NCI-H1436 treated with DMSO at 0.1 percent for 48 hours (cell line): ENCODE results near the gene OLFM1.
"Not testable (repeated sequence)": the region's sequence is repeated elsewhere in the genome, so short reads cannot be mapped to it uniquely, and the experiment has no call there.

ENCODE experiments used
- DNase-seq: peaks from one replicate; lab custom pipeline; 2025; lab: John Stamatoyannopoulos, UW

Gene OLFM1

DNA sequence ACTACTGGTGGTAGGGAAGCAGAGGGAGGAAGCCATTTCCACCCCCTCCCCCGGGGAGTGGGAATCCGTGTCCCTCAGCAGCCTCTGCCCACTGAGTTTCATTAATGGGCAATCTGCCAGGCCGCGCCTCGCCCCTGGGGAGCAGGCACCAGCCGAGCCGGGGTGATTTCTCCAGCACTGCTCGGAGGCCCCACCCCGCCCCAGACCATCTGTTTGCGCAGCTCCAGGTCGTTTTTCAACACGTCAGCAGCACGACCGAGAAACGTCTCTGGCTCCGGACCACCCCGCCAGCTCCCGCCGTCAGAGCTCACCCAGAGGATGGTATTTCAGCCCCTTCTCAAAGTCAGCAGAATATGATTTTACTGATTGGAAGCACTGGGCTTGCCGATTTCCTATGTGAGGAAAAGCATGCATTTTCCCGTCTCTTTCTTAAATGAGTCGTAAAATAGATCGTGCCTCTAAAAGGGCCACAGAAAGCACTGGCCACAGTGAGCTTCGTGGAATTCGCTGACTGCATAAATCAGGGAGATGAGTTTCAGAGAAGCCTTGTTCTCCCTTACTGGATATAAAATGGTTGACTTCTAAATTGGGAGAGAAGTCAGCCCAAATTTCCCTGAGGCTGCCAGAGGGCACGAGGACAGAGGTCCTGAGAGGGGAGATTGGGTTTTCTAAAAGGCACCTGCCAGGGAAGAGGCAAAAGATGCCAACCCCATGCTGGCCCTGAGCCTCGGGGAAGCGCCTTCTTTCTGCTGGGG, 47.0 kb downstream of the OLFM1 start:
- DNase-seq: no peak

DNA sequence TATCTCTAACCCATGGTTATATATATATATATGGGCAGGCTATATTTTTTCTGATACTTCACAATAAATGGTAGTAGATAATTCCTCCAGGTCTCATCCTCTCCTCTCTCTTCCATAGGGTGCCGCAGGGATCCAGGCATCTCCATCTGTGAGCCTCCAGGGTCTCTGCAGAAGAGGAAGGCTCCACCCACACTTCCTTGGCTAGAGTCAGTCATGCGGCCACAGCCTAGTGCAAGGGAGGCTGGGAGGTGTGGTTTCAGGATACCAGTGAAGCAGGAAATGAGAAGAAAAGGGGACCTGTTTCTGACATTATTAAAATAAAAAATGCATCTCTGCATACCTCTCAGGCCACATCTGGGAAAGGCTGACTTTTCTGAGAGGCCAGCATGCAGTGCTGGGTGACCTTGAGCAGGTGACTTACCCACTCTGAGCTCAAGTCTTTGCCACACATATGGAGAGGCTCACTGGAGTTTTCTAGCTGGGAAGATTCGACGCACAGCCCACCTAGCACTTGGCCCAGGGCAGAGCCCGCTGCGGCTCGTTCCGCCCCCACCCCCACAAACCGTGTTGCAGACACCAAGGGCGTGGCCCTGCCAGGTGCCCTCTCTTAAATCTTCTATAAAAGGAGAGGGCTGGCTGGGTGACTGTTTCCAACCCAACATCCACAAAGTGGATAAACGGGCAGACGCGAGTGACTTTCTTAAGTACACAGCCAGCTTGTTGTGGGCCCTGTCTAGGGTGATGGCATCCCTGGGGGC, 47.9 kb downstream of the OLFM1 start:
- no peak for DNase-seq

- no peak for DNase-seq
Measured at GRCh38 chr9:135135929-135136315, 48.5 kb downstream of the OLFM1 start.

DNA sequence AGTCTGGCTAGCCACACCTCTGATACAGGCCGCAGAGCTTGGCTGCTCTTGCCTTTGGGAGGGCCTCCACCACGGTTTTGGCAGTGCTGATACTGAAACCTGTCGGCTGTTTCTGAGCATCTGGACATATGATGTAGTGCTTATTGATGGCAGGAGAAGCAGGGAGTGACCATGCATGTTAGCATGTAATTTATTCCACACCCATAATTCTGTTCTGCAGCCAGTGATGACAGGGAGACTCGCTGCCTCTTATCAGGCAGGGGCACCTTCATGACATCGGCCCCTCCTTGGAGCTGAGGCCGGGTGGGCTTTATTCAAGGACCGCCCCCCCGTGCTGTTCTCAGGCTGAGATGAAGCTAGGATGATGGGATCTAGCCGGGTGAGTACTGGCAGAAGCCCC, 49.0 kb downstream of the OLFM1 start:
- DNase-seq: no peak

GRCh38 chr9:135136991-135137832, 49.7 kb downstream of the OLFM1 start:
- DNase-seq: no peak

DNA sequence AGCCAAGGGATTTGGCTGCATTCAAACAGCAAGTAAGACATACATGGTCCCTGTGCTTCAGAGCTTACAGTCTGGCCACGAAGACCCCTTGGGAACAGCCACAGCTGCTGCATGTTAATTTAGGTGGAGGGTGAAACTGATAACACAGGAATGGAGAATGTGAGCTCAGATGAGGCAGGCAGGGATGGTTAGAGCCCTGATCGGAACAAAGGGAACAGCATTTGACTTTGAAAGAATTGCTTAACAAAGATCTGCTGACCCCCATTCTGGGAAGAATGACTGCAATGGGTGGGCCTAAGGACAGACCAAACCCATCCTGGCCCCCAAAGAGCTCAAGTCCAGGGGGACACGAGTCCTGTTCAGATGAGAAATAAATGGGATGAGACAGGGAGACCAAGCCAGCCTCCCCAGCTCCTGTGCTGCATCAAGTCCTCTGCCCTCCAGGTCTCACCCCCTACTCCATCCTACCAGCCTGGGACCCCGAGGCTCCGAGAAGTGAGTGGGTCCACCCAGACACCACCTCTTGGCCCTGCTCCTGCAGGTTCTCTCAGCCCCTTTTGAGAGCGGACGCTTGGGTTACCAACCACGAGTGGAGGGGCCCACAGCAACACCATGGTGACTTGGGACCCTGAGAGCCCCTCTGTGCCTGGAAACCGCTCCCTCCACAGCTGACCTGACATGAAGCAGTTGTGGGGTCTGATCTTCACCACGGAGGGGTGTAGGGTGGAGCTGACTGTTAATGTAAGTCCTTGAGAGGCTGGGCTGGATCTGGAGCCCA, 50.8 kb downstream of the OLFM1 start:
- DNase-seq: no peak

GRCh38 chr9:135139366-135139959, 52.0 kb downstream of the OLFM1 start:
- no peak for DNase-seq

DNA sequence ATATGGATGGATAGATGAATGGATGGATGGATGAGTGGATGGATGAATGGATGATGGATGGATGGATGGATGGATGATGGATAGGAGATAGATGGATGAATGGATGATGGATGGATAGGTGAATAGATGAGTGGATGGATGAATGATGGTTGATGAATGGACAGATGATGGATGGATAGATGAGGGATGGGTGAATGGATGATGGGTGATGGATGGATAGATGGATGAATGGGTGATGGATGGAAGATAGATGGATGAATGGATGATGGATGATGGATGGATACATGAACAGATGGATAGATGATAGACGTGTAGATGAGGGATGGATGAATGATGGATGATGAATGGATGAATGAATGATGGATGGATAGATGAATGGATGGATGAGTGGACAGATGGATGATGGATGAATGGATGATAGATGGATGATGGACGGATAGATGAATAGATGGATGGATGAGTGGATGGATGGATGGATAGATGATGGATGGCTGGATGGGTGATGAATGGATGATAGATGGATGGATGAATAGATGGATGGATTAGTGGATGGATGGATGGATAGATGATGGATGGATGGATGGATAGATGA, 53.8 kb downstream of the OLFM1 start:
- DNase-seq: no peak

- DNase-seq: no peak
Measured at GRCh38 chr9:135144581-135145170, 57.2 kb downstream of the OLFM1 start.

DNA sequence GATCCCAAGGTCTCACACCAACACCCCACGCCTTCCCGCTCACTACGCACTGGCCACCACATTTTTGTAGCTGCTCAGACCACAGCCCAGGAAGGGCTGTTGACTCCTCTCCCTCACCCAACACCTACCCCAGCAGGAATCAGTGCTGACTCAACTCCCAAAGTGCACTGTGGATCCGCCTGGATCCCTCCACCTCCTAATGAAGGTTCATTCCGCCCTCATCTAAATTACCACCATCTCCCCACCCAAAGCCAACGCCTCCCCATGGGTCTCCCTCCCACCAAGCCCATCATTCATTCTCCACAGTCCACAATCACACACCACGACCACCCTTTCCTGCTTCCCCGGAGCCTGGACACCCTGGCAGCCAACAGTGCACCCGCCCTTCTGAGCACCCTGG, 57.8 kb downstream of the OLFM1 start:
- no peak for DNase-seq

- DNase-seq: no peak
Measured at GRCh38 chr9:135146241-135146640, 58.8 kb downstream of the OLFM1 start.

DNA sequence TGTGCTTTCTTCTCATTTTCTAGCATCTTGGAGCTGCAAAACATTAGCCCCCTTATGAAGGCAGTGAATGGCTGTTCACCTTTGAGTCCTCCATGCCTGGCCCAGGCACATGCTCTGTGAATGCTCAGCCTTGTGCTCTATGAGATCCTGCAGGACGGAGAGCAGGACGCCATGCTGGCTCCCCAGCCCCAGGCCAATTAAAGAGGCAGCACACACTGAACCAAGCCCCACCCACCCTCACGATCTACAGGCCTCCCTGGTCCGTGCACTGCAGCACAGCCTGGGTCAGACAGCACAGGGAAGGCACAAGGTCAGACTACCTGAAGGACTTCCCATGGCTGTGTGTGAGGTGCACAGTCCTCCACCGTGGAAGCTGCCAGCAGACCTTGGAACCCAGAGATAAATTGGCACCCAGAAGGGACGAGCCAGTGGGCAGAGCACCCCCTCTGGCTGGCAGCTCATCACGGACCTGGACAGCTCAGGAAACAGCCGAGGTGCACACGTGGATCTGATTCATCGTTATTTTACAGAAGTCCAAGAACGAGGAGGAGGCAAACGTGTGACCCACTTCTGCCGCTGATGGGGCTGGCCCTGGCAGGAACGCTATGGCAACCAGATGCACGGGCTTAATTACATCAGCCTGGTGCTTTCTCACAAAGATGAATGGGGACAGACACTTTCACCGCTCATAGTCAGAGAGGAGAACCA, 59.5 kb downstream of the OLFM1 start:
- peak; percentile 27 for DNase-seq

GRCh38 chr9:135147474-135147805, 60.0 kb downstream of the OLFM1 start:
- DNase-seq: no peak

DNA sequence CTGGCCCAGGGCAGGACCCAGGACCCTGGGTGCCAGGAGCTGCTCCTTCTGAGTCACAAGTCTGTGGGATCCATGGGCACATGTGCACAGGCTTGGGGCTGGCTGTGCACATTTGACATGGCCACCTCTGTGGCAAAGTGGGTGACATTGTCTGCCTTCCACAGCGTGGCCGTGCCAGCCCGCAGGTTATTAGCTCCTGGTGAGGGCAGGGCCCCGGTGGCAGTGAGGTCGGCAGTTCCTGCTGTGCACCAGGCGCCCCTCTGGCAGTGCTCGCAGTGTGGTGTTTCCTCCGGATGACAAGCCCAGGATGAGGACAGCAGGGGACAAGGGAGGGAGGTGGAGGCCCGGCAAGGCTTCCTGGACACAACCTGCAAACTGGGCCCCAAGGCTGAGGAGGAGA, 60.5 kb downstream of the OLFM1 start:
- DNase-seq: no peak

- no peak for DNase-seq
Measured at GRCh38 chr9:135148386-135148785, 60.9 kb downstream of the OLFM1 start.

GRCh38 chr9:135149901-135150300, 62.4 kb downstream of the OLFM1 start:
- not testable (repeated sequence) for DNase-seq

DNA sequence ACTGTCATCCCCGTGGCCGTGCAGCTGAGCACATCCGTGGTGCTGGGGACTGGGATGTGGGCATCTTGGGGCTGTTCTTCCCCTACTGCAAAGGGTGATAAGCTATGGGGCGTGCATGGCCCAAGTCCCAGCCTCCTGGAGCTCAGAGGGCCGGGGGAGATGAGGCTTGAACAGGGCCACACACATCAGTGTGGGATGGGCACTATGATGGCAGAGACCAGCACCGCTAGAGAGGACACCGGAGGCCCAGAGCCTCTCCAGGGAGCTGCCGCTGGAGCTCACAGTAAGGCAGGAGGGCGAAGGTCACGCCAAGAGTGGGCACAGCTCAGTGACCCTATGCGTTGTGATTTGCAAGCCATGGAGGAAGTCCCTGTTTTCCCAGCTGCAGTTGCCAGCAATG, 63.5 kb downstream of the OLFM1 start:
- no peak for DNase-seq

- no peak for DNase-seq
Measured at GRCh38 chr9:135151757-135152613, 64.5 kb downstream of the OLFM1 start.
